B cell (primary cell): ENCODE data around the gene GAGE13. TPM values are rescaled to one million over a fixed set of nuclear protein-coding genes. Genes with fewer than 3 reads are reported as not detected.
"Not testable (repeated sequence)": the region's sequence is repeated elsewhere in the genome, so short reads cannot be mapped to it uniquely, and the experiment has no call there.

Experiments used
- ATAC-seq: fragments of 200-7000 bp; cut with Tn5 transposase; one replicate; pipeline ENCODE4 v1.10.0; 2021; ENCODE audit warnings: low read depth, mild to moderate bottlenecking, moderate number of reproducible peaks, moderate library complexity
- CTCF ChIA-PET: fragments of 350-600 bp; sonication (Branson Sonifier 250); formaldehyde crosslinking; loops from one replicate; lab custom pipeline; 2021; ENCODE audit warnings: antibody characterized with exemption, inconsistent platforms; lab: Charles Lee
- POLR2A ChIA-PET: fragments of 350-600 bp; sonication (Branson Sonifier 250); formaldehyde crosslinking; loops from one replicate; lab custom pipeline; 2021; ENCODE audit warnings: antibody characterized with exemption; lab: Charles Lee
- DNase-seq: peaks from one replicate; pipeline ENCODE4 v3.0.0; 2013
- H2AFZ ChIP-seq: 2 replicates; pipeline ENCODE4 v1.6.1; 2012; ENCODE audit warnings: mild to moderate bottlenecking, low read depth, low read length; ENCODE audit not compliant: insufficient read depth, poor library complexity, severe bottlenecking
- H3K27ac ChIP-seq, 2 donors: 1 replicate in 1 of 2; 2 replicates in 1 of 2; pipeline ENCODE4 v1.5.1; 2012 to 2013; ENCODE audit warnings: low read length in 2 of 2, mild to moderate bottlenecking in 2 of 2, moderate library complexity in 1 of 2
- H3K27me3 ChIP-seq, 4 experiments: fragments of 200-600 bp in 1 of 4; sonication (generic) in 1 of 4; replicated peaks in 1 of 4; 1 replicate in 2 of 4; 2 replicates in 2 of 4; pipeline versions ENCODE4 v1.6.1 to v1.7.0; 2013 to 2016; ENCODE audit warnings: low read length in 3 of 4, mild to moderate bottlenecking in 2 of 4, mixed read lengths in 1 of 4, moderate library complexity in 1 of 4; ENCODE audit not compliant: insufficient read depth in 4 of 4, control insufficient read depth in 3 of 4; ENCODE audit errors: control extremely low read depth in 1 of 4
- H3K36me3 ChIP-seq, 2 experiments: replicated peaks in 1 of 2; 1 replicate in 1 of 2; 2 replicates in 1 of 2; pipeline versions ENCODE4 v1.6.1 to v1.7.1; 2013; ENCODE audit warnings: low read length in 1 of 2; ENCODE audit not compliant: insufficient read depth in 2 of 2, control insufficient read depth in 1 of 2; ENCODE audit errors: control extremely low read depth in 1 of 2, extremely low read depth in 1 of 2
- H3K4me1 ChIP-seq, 2 donors: fragments of 200-600 bp in 1 of 2; sonication (generic) in 1 of 2; 1 replicate in 1 of 2; 2 replicates in 1 of 2; pipeline versions ENCODE4 v1.5.1 to v1.6.1; 2013 to 2017; ENCODE audit warnings: low read length in 2 of 2; ENCODE audit not compliant: control insufficient read depth in 2 of 2, insufficient read depth in 2 of 2
- H3K4me2 ChIP-seq: replicated peaks from 2 replicates; pipeline ENCODE3; 2012; ENCODE audit warnings: mild to moderate bottlenecking, low read depth, low read length; ENCODE audit not compliant: poor library complexity, severe bottlenecking
- H3K4me3 ChIP-seq, 5 experiments: fragments of 200-600 bp in 1 of 5; sonication (generic) in 1 of 5; 1 replicate in 3 of 5; 2 replicates in 2 of 5; pipeline versions ENCODE4 v1.5.1 to v1.7.0; 2011 to 2016; ENCODE audit warnings: low read length in 4 of 5, mild to moderate bottlenecking in 4 of 5, low read depth in 2 of 5, control low read depth in 1 of 5, moderate library complexity in 1 of 5; ENCODE audit not compliant: insufficient read depth in 1 of 5; ENCODE audit errors: control extremely low read depth in 1 of 5, extremely low read depth in 1 of 5
- H3K79me2 ChIP-seq: fragments of 200-600 bp; sonication (generic); one replicate; pipeline ENCODE4 v1.6.0; 2016; ENCODE audit warnings: low read length; ENCODE audit not compliant: control insufficient read depth, insufficient read depth
- H3K9ac ChIP-seq: fragments of 200-600 bp; sonication (generic); 2 replicates; pipeline ENCODE4 v1.6.1; 2017; ENCODE audit warnings: mild to moderate bottlenecking, low read length, moderate library complexity
- H3K9me3 ChIP-seq, 3 donors: one replicate each; pipeline versions ENCODE4 v1.6.1 to v1.7.1; 2013; ENCODE audit warnings: low read length in 2 of 3; ENCODE audit not compliant: control insufficient read depth in 2 of 3, insufficient read depth in 1 of 3; ENCODE audit errors: control extremely low read depth in 1 of 3
- H4K20me1 ChIP-seq: 2 replicates; pipeline ENCODE4 v1.6.0; 2012; ENCODE audit warnings: mild to moderate bottlenecking, low read length; ENCODE audit not compliant: insufficient read depth, control insufficient read depth, poor library complexity, severe bottlenecking
- H3K27ac Mint-ChIP-seq: one replicate; pipeline ENCODE4 v1.8.0; 2021; ENCODE audit warnings: mixed read lengths
- H3K27me3 Mint-ChIP-seq: one replicate; pipeline ENCODE4 v1.8.0; 2021; ENCODE audit warnings: mixed read lengths
- H3K4me1 Mint-ChIP-seq: one replicate; pipeline ENCODE4 v1.8.0; 2021; ENCODE audit warnings: mixed read lengths
- H3K4me3 Mint-ChIP-seq: one replicate; pipeline ENCODE4 v1.8.0; 2021; ENCODE audit warnings: mixed read lengths
- H3K9me3 Mint-ChIP-seq: one replicate; pipeline ENCODE4 v1.8.0; 2022; ENCODE audit warnings: mixed read lengths; ENCODE audit not compliant: insufficient read depth
- WGBS: methylation state at CpG from one replicate; pipeline ENCODE4 v1.1.5; 2013; ENCODE audit warnings: missing lambda C conversion rate; ENCODE audit not compliant: insufficient coverage; 5-methylcytosine and 5-hydroxymethylcytosine counted together
- intact Hi-C: fragments of 100-400 bp; cut with micrococcal nuclease; formaldehyde crosslinking; loops from one replicate; pipeline ENCODE4 v1.10.0; 2022
- polyA plus RNA-seq: library from polyadenylated mRNA; depleted of rRNA; stranded (reverse); fragments of >200 nt; gene quantifications from 2 replicates; pipeline ENCODE4 v1.2.3, GENCODE V29; 2012
- total RNA-seq, 2 donors: library from RNA; stranded (reverse); fragments of 120-200 nt in 1 of 2; gene quantifications; 1 replicate in 1 of 2; 2 replicates in 1 of 2; pipeline versions ENCODE4 v1.2.3 to v1.2.4, GENCODE V29; 2013 to 2022

Gene GAGE13
- total and polyA plus RNA-seq, 2 donors (not counting 1 experiment from before 2014, with no cell fraction given): not detected

GRCh38 chrX:49344496-49345175, 13.3 kb downstream of the GAGE13 start:
- no CpG with 5 or more reads among the region's 15 CpGs for WGBS

GRCh38 chrX:49345402-49345801, 14.0 kb downstream of the GAGE13 start:
- H3K4me1 ChIP-seq, H3K27ac ChIP-seq, CTCF ChIA-PET, H2AFZ ChIP-seq, ATAC-seq, H3K9me3 ChIP-seq, DNase-seq, H3K4me1 Mint-ChIP-seq, H3K27ac Mint-ChIP-seq, H3K27me3 ChIP-seq, H3K4me3 Mint-ChIP-seq, intact Hi-C loops, H3K79me2 ChIP-seq, H3K9ac ChIP-seq, H3K4me3 ChIP-seq, H3K36me3 ChIP-seq, H4K20me1 ChIP-seq, H3K4me2 ChIP-seq, H3K9me3 Mint-ChIP-seq, POLR2A ChIA-PET, H3K27me3 Mint-ChIP-seq: not testable (repeated sequence)
- WGBS: 86% methylated on average over 2 of the region's 10 CpGs

More at GRCh38 chrX:49344496-49345175, 13.3 kb downstream of the GAGE13 start:
- H3K9me3 Mint-ChIP-seq, CTCF ChIA-PET, H3K27me3 Mint-ChIP-seq, H3K79me2 ChIP-seq, H3K27ac Mint-ChIP-seq, H3K4me2 ChIP-seq, H3K4me3 ChIP-seq, H3K4me1 Mint-ChIP-seq, H3K27ac ChIP-seq, H3K36me3 ChIP-seq, H3K9me3 ChIP-seq, H3K4me1 ChIP-seq, H2AFZ ChIP-seq, ATAC-seq, H3K27me3 ChIP-seq, H4K20me1 ChIP-seq, intact Hi-C loops, H3K4me3 Mint-ChIP-seq, H3K9ac ChIP-seq, DNase-seq, POLR2A ChIA-PET: not testable (repeated sequence)

- DNase-seq, CTCF ChIA-PET, H2AFZ ChIP-seq, ATAC-seq, H3K9me3 ChIP-seq, H3K36me3 ChIP-seq, H4K20me1 ChIP-seq, H3K4me3 Mint-ChIP-seq, H3K27ac ChIP-seq, H3K4me1 ChIP-seq, H3K9ac ChIP-seq, H3K79me2 ChIP-seq, H3K4me2 ChIP-seq, H3K4me1 Mint-ChIP-seq, H3K9me3 Mint-ChIP-seq, POLR2A ChIA-PET, H3K27me3 ChIP-seq, H3K27me3 Mint-ChIP-seq, intact Hi-C loops, H3K27ac Mint-ChIP-seq, H3K4me3 ChIP-seq: not testable (repeated sequence)
- 93% methylated on average over 6 of the region's 11 CpGs for WGBS
These were observed 14.8 kb downstream of the GAGE13 start for GRCh38 chrX:49346150-49346549.
